ENCODE data around the gene ADRB1. TPM values are rescaled to one million over a fixed set of nuclear protein-coding genes. Genes with fewer than 3 reads are reported as not detected.

The ADRB1 gene
- total and polyA plus RNA-seq, 2 experiments from 2014 or later: 0.23 to 0.24 TPM

DNA sequence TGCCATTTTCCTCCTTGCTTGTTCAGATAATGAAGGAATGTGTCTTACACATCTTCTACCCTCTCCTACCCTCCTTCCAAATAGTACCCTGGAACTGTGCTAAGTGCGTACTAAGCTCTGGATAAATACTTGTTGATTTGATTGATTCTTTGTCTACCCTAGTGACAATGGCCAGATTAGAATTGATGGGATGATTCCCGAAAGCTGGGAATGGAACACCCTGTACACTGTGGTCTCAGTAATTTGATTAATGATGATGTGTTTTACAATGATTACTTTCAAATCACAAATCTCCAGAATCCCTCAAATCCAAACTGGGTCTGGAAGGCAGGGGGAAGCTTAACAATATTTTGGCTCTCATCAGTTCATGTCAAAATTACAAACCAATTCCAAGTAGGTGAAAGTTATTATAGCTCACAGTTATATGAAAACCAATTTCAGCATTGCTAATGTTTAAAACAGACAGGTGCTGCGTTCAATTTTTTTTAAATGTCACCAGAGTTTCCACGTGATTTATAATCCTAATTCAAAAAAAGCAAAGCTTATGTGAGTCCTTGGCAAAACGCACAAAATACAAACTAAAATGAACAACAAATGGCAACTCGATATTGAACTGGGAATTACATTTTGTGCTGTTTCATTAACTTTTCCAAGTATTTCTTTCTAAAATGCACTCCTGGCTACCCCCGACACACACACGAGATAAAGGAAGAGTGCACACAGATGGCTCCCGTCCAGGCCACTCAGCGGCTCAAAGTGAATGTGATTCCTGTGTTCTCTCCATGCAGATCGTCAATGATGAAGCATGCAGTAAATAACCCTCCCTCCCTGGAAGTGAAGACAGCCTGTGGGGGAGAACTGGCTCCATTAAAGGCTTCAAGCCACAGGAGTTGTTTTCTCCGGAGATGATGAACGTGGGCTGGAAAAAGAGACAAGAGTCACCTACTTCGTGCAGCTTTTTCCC is 21.7 kb upstream of the ADRB1 start:
- Histone ChIP-seq H3K4me2 (no peak overlapping the region), H3K27me3 (ENCODE audit: insufficient read depth) (no peaks in the 10 kb centered on the region), H2AFZ (peak overlapping the region; percentile 84; the same call in 1 of the 2 replicates), H4K20me1 (replicated peaks; ENCODE audit: insufficient read depth) (no peaks in the 10 kb centered on the region), H3K36me3 (ENCODE audit: insufficient read depth) (no peaks in the 10 kb centered on the region), H3F3A (replicated peaks; ENCODE audit: low read depth) (no peaks in the 10 kb centered on the region), H3K79me2 (replicated peaks; ENCODE audit: insufficient read depth) (no peaks in the 10 kb centered on the region), H3K4me1 (ENCODE audit: insufficient read depth) (no peaks in the 10 kb centered on the region), H3K27ac (ENCODE audit: low read depth) (no peak overlapping the region), H3K4me3 (no peak overlapping the region), H3K9me2 (ENCODE audit: insufficient read depth) (no peaks in the 10 kb centered on the region)
- Mint-ChIP-seq H3K36me3 (ENCODE audit: low read depth) (no peaks in the 10 kb centered on the region), H3K9me3 (no peaks in the 10 kb centered on the region), H3K27ac (no peak overlapping the region), H3K27me3 (ENCODE audit: insufficient read depth, low read depth, poor library complexity) (peaks cover 2% of the 10 kb centered on the region), H3K4me1 (peaks cover 13% of the 10 kb centered on the region; the same call in 2 of the 3 replicates), H3K4me3 (no peak overlapping the region)
- ATAC-seq: no peak
- TF ChIP-seq ZNF331 (CRISPR knock-in tag; IDR thresholded peaks at IDR 0.05; ENCODE audit: low read depth) (no peak), ZNF114 (CRISPR knock-in tag; IDR thresholded peaks at IDR 0.05) (no peak), NANOG (IDR thresholded peaks at IDR 0.05; ENCODE audit: borderline replicate concordance) (no peak), CREB1 (CRISPR knock-in tag; IDR thresholded peaks at IDR 0.05; ENCODE audit: low read depth) (no peak), EZH2phosphoT487 (IDR thresholded peaks at IDR 0.05; ENCODE audit: unreplicated experiment) (no peak)
- TF ChIP-seq, protein P1, sequence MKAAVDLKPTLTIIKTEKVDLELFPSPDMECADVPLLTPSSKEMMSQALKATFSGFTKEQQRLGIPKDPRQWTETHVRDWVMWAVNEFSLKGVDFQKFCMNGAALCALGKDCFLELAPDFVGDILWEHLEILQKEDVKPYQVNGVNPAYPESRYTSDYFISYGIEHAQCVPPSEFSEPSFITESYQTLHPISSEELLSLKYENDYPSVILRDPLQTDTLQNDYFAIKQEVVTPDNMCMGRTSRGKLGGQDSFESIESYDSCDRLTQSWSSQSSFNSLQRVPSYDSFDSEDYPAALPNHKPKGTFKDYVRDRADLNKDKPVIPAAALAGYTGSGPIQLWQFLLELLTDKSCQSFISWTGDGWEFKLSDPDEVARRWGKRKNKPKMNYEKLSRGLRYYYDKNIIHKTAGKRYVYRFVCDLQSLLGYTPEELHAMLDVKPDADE (IDR thresholded peaks at IDR 0.05): no peak
- TF ChIP-seq, protein P2, sequence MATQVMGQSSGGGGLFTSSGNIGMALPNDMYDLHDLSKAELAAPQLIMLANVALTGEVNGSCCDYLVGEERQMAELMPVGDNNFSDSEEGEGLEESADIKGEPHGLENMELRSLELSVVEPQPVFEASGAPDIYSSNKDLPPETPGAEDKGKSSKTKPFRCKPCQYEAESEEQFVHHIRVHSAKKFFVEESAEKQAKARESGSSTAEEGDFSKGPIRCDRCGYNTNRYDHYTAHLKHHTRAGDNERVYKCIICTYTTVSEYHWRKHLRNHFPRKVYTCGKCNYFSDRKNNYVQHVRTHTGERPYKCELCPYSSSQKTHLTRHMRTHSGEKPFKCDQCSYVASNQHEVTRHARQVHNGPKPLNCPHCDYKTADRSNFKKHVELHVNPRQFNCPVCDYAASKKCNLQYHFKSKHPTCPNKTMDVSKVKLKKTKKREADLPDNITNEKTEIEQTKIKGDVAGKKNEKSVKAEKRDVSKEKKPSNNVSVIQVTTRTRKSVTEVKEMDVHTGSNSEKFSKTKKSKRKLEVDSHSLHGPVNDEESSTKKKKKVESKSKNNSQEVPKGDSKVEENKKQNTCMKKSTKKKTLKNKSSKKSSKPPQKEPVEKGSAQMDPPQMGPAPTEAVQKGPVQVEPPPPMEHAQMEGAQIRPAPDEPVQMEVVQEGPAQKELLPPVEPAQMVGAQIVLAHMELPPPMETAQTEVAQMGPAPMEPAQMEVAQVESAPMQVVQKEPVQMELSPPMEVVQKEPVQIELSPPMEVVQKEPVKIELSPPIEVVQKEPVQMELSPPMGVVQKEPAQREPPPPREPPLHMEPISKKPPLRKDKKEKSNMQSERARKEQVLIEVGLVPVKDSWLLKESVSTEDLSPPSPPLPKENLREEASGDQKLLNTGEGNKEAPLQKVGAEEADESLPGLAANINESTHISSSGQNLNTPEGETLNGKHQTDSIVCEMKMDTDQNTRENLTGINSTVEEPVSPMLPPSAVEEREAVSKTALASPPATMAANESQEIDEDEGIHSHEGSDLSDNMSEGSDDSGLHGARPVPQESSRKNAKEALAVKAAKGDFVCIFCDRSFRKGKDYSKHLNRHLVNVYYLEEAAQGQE (IDR thresholded peaks at IDR 0.05; ENCODE audit: unreplicated experiment): no peak
- DNase-seq (ENCODE audit: low spot score): no peak

DNA sequence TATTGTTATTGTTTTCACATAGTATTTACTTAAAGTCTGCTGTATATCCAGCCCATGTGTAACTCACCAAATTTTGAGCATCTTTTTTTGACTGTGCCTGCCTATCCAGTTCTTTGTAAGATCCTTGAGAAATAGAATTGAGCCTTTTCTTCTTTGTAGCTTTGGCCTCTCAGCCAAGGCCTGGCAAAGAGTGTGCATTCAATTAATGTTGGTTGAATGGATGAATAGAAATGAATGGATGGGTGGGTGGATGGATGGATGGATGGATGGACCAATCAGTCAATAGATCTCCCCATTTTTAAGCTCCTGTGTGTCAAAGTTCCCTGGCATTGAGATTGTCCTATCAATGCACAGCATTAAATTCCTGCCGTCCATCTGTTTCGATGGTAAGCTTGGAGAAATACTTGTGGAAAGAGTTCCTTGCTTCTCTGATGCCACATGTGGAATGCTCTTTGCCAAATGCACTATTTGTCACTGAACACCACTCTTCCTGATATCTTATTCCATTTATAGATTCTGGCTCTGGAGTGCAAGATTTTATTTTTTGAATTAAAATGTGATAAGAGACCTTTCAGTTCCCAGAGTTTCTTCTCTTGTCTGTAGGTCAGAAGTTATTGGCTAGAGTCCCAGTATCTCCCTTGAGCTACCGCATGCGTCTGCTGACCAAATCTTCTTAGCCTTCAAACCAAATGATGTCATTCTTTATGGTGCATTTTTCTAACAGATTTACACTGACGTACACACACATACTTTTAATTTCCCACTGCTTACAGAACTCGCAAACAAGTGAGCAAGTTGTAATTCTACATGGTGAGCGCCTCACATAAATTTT is 20.7 kb upstream of the ADRB1 start:
- Histone ChIP-seq H3K36me3 (ENCODE audit: insufficient read depth) (no peaks in the 10 kb centered on the region), H3K4me2 (no peak overlapping the region), H3K4me3 (no peak overlapping the region), H4K20me1 (replicated peaks; ENCODE audit: insufficient read depth) (no peaks in the 10 kb centered on the region), H3K79me2 (replicated peaks; ENCODE audit: insufficient read depth) (no peaks in the 10 kb centered on the region), H2AFZ (peak overlapping the region; percentile 84; the same call in 1 of the 2 replicates), H3K27ac (ENCODE audit: low read depth) (no peak overlapping the region), H3K4me1 (ENCODE audit: insufficient read depth) (no peaks in the 10 kb centered on the region), H3K27me3 (ENCODE audit: insufficient read depth) (no peaks in the 10 kb centered on the region), H3K9me2 (ENCODE audit: insufficient read depth) (no peaks in the 10 kb centered on the region), H3F3A (replicated peaks; ENCODE audit: low read depth) (no peaks in the 10 kb centered on the region)
- no peak for ATAC-seq
- DNase-seq (ENCODE audit: low spot score): no peak
- no peaks in the 10 kb centered on the region for H3K36me3 Mint-ChIP-seq (ENCODE audit: low read depth)
- H3K27me3 Mint-ChIP-seq (ENCODE audit: insufficient read depth, low read depth, poor library complexity): peaks cover 4% of the 10 kb centered on the region
- peaks cover 13% of the 10 kb centered on the region; the same call in 2 of the 3 replicates for H3K4me1 Mint-ChIP-seq
- H3K9me3 Mint-ChIP-seq: no peaks in the 10 kb centered on the region
- no peak overlapping the region for H3K27ac Mint-ChIP-seq
- H3K4me3 Mint-ChIP-seq: no peak overlapping the region
- TF ChIP-seq STAT1 (IDR thresholded peaks at IDR 0.05; ENCODE audit: unreplicated experiment): no peak
- TF ChIP-seq POLR2AphosphoS5 (IDR thresholded peaks at IDR 0.05; ENCODE audit: low read depth): no peak
- TF ChIP-seq EZH2 (IDR thresholded peaks at IDR 0.05; ENCODE audit: low read depth, unreplicated experiment): no peak
- TF ChIP-seq NANOG (IDR thresholded peaks at IDR 0.05; ENCODE audit: borderline replicate concordance): no peak
